Stimulated activated CD4-positive, alpha-beta T cell treated with anti-CD3 and anti-CD28 coated beads, TNF-alpha, amount 100 ng/mL, for 4 hours (primary cell): ENCODE results near the gene AATF.

ENCODE experiments used
- DNase-seq, 3 experiments: peaks; one replicate each; pipeline ENCODE4 v3.0.0-alpha.2; 2020; ENCODE audit warnings: low read depth in 3 of 3

The AATF gene

DNA sequence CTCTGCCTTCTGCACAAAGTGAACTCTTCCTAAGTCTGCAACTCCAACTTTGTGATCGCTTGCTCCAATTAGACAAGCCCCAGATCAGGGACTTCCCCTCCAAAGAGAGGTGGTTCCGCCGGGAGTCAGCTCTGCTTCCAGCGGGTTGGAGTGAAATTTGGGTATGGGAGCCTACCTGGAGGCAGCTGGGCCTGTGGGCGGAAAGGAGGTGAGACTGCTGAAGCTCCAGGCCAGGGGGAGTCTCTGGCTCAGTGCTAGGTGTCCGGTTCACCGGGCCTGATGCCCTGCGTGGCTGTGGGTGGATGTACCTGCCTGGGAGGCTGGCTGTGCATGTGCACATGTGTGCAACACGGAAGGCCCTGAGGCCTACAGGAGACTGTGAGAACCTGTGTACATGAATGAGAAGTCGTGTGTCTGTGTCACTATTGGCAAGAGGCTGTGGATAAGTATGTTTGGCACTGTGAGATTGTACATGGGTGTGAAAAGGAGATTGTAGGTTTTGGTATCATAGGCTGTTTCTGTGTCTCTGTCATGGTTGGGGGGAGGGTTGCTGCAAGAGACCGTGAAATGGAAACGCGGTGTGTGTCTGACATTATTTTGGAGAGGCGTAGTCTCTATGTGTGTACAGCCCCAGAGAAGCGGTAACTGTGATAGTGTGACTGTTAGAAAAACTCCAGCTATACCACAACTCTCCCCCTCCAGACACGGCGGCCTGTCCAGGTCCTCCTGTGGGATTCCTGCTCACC is 7.3 kb upstream of the AATF start:
- no peak for DNase-seq

DNA sequence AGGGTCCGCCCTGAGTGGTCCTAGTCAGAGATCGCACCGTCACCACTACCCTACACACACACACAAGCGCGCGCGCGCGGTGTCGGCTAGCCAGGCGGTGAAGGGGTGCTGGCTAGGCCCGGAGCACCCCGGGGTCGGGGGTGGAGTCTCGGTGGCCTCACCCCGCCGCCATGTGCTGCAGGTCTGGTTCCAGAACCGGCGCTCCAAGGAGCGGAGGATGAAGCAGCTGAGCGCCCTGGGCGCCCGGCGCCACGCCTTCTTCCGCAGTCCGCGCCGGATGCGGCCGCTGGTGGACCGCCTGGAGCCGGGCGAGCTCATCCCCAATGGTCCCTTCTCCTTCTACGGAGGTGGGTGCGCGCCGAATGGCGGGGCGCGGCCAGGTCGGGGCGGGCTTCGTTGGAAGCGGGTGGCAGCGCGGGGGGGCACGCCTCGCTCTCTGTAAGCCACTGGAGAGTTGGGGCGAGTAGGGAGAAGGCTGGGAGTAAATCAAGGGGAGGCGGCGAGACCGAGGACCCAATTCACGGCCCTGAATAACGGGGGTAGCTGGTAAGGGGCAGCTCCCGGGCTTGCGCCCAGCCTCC is 6.6 kb upstream of the AATF start:
- no peak for DNase-seq

DNA sequence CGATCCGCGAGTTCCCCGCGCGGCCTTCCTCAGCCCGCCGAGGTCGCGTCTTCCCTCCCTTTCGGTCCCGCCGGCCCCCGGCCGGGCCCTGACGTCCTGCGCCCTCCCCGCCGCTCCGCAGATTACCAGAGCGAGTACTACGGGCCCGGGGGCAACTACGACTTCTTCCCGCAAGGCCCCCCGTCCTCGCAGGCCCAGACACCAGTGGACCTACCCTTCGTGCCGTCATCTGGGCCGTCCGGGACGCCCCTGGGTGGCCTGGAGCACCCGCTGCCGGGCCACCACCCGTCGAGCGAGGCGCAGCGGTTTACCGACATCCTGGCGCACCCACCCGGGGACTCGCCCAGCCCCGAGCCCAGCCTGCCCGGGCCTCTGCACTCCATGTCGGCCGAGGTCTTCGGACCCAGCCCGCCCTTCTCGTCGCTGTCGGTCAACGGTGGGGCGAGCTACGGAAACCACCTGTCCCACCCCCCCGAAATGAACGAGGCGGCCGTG is 6.1 kb upstream of the AATF start:
- DNase-seq: no peak

DNA sequence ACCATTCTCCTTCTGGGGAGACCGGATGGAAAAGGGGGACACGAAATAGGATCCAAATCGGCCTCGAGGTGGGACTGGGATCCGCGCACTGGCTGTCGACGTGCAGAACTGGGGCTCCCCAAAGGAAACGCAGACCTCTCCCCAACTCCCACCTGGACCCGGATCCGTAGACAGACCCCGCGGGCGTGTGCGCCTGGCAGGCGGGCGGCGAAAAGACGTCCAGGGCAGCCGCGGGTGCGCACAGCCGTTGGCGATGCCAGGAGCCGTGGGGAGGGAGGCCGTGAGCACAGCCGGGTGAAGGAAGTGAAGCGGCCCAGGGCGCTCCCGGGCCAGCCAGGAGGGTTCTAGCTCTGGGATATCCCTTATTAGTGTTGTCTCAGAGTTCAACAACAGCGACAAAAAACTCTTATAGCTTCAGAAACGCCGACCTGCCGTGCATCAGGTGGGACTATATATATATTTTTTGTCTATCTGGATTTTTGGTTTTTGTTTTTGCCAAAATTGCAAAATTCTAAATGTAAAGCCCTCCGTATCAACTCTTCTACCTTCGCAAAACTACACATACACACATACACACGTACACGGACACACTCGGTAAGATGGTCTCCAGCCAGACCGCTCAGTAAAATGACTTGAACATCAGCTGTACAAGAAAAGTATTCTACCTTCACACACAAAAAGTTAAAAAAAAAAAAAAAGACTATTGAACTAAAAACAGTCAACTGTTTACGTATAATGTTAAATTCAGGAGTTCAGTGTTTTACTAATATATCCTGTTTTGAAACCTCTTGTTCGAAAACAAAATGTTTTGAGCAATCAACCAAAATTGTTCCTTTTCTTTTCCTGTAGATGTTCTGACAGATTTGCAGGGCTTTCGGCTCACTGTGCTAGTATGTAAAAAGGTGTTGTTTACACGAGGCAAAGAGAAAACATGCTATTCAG is 5.2 kb upstream of the AATF start:
- DNase-seq: no peak

DNA sequence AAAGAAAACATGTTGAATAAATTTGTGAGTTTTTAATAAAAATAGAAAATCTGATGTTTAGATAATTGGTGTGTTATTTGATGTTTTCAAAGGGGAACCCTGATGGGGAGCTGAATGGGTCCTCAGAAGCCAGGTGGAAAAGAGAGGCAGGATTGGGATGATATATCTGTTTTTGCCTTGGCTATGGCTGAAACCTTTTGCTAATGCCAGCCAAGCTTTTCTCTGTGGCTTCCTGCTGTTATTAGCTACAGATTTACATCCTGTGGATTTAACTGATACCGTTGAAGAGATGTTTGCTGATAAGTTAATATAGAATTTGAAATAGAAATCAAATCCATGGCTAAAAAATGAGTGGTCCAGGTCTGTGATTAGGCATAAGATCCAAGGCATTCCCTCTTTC is 4.2 kb upstream of the AATF start:
- no peak for DNase-seq

DNA sequence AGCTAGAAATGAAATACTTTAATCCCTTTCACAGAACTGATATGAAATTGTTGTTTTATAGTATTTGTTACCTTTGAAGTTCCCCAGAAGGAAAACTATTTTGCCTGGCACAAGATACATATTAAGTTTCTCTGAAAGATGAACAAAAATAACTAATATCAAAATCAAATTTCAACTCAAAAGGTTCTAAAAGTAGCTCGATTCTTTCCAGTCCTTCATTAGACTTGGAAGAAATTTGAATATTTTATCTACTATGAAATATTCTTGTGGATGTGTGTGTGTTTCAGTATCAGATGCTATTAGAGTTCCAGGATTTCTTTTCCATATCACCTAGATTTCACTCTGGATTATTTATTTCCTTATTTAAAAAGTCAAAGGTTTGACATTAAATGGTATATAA is 3.6 kb upstream of the AATF start:
- DNase-seq: no peak

DNA sequence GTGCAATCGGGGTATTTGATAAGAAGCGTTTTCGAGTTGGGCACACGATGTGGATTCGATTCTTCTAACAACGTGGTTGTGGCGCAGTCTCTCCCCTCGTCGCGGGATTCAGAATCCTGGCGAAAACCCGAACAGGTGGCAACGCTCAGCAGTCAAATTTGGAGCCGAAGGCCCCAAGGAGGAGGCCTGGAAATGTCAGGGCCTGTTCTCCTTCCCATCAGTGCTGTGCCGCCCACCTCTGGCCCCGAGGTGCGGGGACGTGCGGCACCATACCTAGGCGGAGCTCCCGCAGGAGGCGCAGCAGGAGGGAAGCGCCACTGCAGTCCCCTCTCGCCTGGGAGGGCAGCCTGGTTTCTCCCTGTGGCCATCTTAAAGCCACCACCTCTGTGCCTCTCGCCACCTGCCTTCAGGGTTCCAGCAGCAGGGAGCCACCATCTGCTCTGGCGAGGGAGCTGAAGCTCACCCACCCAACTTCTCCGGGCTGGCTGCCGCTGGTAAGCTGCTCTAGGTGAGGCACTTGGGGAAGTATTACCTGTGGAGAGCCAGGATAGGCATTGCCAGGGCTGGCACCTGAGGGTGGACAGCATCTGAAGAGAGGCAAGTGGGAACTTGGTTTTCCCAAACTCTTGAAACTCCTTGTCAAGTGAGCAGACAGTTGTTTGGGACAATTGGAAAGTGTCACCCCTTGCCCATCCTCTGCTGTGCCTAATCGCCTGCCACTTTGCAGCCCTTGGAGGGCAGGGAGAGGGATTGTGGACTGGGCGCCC is 2.6 kb upstream of the AATF start:
- DNase-seq: no peak

DNA sequence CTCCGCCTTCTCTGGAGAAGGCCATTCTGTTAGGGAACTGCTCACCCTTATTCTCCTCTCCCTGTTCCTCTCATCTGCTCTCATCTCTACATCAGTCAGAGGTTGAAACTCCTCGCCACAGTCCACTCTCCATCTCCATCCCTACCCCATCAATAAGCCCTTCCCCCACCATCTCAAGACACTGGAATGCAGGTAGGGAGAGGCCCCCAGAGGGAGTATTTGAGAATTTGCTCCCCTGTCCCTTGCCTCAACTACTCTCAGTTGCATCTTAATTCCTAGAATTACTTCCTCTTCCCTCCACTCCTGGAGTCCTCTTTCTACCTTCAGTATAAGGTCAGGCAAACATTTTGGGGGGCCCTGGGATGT is 2.0 kb upstream of the AATF start:
- DNase-seq: no peak

DNA sequence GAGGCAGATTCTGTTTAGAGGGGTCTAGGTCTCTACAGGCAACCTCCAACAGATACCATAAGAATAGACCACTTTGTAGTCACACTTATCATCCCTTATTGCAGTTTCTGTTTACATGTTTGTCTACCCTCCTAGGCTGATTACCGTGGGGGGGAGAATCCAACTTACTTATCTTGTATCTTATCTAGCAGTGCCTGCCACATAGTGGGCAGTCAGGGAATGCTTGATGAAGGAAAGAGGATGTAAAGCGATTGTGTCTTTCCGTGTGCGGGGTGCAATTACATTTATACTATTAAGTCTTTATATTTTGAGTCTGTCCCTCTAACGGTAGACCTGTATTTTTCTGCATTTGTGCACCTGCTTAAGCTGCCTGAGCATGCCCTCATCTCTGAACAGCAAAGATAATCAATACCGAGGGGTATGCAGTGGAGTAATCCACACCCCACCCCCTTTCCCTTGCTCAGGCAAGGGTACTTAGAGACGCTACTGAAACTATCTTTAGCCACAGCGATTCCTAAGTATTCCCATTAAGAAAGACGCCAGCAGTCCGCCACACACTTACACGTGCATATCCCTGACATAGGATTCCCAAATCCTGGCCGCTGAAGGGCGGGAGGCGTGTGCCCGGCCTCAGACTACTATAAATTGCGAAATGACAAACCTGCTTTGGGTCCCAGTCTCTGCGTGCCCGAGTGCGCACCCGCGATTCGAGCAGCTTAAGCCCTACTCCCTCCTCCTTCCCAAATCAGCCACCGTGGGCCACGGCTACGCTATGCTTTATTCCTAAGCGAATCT is 635 bp upstream of the AATF start:
- DNase-seq: no peak

DNA sequence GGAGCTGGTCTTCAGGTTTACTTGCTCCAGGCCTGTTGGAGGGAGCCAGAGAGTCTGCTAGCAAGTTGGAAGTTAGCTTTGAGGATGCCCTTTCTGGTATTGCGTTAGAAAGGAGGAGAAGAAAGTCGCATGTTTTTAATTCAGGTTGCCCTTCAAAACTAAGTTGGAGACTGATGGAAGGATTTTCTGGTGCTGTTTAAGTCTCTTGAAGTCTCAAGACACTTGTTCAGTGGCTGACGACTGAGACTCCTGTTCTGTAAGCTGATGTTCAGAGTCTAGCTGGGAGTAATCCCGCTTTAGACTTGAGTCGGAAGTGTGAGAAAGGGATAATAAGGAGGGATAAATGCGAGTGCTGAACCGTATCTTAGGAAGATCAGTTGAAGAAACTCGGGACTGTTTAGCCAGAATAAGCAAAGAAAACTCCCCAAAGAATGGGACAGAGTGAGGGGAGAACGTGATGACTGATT is 740 bp downstream of the AATF start:
- no peak for DNase-seq

DNA sequence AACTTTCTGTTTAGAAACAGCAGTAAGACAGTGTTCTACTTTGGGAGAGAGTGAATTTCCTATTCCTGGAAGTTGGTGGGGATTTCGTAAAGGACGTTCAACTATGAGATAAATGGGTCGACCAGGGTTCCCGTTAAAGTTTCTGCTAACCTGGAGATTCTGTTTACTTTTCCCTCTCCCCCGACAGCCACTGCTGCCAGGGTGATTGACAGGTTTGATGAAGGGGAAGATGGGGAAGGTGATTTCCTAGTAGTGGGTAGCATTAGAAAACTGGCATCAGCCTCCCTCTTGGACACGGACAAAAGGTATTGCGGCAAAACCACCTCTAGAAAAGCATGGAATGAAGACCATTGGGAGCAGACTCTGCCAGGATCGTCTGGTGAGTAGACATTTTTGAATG is 1.3 kb downstream of the AATF start:
- DNase-seq: no peak

DNA sequence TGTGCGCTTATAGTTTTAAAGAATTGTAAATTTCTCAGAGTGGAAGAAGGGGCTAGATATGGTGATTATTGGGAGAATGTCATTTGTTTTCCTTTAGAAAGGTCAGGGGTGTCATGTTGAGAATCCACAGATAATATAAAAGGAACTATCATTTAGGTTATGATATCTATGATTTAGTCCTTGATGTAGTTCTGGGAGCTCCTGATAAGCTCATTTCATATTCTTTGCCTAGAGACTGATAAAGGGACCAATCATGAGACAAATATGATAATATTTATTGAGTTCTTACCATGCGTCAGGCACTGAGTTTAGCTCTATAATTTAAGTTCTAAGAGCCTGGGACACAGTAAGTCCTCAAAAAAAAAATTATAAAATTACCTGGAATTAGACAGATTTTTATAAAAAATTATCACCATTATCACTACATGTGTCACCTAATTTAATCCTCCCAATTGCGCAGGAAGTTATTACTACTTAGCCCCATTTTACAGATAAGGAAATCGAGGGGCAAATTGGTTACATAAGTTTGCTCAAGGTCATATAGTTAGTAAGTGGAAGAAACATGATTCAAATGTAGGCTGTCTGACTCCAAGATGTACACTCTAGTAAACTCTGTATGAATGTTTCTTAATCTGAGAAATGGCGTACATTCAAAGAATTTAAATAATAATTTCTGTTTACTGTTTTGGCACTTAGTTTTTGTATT is 2.5 kb downstream of the AATF start:
- no peak for DNase-seq

DNA sequence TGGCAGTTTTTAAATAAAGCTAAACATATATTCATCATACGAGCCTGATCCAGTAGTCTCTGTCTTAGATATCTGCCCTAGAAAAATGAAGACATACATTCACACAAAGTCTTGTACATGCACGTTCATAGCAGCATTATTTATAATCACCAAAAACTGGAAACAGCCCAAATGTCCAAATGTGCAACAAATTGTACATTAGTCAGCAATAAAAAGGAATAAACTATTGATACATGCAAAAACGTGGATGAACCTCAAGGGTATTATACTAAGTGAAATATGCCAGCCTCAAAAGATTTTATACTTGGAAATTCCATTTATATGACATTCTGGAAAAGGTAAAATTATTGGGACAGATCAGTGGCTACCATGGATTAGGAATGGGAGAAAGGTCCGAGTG is 22.8 kb downstream of the AATF start:
- DNase-seq: no peak

DNA sequence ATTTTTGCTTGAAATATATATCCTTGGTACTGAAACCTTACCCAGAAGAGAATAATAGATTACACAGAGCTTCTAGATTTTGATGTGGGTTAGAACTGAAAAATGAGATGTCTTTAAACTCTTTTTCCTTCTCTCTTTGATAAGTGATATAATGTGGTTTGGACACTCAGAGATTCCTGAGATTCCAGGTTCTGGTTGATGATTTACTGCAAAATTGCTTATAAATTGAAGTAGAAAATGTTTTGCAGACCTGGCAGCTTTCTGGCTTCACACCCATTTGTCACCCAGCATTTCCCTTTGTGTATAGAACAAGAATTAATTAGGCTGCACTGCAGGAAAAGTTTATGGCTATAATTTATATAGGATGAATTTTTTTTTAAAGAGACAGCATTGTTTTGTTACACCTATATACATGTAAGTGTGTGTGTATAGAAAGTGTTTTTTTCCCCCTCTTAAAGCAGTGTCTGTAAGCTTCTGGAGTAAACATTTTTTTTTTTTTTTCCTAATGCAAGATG is 23.5 kb downstream of the AATF start:
- DNase-seq: no peak

DNA sequence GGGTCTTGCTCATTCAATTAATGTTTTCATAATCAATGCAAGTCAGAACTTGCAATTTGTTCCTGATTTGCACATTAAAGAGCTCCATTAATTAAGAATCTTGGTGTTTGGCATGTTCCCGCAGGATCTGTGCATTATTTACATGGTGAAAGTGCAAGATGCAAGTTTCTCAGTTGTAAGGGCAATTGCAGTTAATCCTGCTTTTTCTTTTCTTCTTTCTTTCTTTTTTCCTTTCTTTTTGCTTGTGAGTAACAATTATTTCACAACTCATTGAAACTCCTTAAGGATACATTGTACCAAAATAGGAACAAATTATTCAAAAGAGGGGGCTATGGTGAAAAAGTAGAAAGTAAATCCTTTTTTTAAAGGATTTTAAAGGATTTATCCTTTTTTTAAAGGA is 24.2 kb downstream of the AATF start:
- no peak for DNase-seq

DNA sequence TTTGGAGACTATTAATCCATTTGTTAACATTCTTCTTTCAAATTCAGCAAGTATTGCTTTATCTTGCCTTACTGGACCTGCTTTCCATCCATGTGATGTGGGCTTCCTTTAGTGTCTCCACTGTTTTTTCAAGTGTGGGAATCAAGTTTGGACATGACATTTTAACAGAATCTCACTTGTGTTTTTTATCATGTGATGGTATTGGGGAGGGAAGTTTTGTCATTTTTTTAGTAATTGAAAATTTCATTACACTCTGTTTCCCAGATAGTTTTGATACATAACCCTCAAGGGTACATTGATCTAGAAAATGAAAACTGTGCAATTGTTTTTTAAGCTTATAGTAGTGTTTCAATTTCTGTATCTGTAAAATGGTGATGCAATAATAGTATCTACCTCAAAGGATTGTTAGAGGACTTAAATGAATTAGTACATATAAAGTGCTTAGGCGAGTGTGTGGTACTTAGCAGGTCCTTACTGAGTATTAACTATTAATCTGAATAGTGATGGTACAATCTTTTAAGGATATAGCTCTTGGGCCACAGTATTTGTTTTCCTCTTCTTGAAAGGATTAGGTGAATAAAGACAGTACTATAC is 27.3 kb downstream of the AATF start:
- no peak for DNase-seq

DNA sequence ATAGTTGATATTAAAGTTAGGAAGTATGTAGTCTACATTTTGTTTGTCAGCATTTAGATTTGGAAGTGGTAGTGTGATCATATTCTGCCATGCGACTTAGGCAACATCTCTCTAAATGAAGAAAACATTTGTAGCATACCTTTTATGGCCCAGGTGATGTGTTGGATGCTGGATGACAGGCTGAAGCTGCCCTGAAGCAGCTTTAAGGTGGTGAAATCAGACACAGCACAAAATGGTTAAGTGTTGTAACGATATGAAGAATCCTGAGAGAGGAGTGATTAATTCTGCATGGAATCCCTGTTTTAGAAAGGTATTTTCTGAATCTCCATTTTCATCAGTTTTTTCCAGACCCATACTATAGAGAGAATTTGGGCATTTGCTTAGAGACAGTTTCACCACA is 28.3 kb downstream of the AATF start:
- no peak for DNase-seq

DNA sequence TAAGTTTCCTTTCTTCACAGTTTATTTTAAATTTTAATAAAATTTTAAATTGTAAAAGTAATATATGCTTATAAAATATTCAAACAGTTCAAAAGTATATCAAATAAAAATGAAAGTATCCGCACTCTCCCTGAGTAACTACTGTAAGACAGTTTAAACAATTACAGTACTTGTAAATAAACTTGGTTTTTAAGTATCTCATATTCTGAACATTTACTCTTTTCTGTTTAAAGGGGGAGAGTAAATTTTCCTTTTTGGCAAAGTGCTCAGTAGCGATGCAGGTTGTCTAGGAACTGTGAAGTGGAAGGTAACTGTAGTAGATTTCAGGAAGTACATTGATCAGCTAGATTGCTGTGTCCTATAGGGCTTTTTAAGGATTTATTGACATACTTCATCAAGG is 28.8 kb downstream of the AATF start:
- DNase-seq: no peak

DNA sequence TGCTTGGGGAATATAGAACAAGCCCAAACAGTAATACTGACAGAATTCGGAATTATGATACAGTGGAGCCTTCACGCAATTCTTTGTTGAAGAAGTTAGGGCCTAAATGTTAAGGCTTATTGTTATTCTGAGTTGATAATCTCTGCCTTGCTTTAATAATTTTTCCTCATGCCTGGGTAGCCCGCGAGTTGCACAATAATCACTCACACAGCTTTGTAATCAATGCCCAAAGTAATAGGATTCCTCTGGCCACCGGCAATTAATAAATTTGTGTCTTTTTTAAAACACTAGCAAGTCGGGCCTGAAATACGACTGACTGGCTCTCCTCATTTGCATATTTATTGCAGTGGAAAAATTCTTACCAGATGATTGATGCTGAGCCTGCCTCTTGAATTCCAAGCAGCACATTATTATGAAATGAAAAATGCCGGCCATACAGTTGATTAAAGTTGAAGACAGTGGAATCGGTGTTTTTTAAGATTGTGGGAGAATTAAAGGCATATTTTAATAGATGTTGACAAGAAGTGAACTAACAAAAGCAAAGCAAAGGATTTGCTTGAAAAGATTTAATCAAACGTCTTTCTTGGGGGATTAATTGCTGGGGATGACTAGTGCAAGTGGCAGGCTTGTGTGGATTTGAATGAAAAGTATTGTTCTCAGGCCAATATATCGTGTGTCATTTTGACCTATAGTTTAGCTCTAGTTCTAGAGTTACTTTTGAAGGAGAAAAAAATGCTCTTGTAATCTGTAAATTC is 30.2 kb downstream of the AATF start:
- DNase-seq: no peak
